ENCODE measurements around the gene ITPRID1. TPM values are rescaled to one million over a fixed set of nuclear protein-coding genes. Genes with fewer than 3 reads are reported as not detected.

The ITPRID1 gene
- total and polyA plus RNA-seq, 10 of the 15 experiments (the other 5 are each of a cell fraction or from before 2014, with no cell fraction given), result 0.06 TPM; not detected in 9

GRCh38 chr7:31702354-31702753, 188.5 kb downstream of the ITPRID1 start:
- RAD21 ChIA-PET (ENCODE audit: unreplicated experiment), result interaction anchor here (1.0 kb wide), 1 partner anchor 259 kb away, joined by 3 read pairs; no protein-coding TSS in a partner anchor
- no peak overlapping the region for H3K9ac ChIP-seq (ENCODE audit: control insufficient read depth, insufficient read depth, low read length)
- BruUV-seq (replicated peaks), result no TSS peak
- H3K27ac ChIP-seq (ENCODE audit: control insufficient read depth, insufficient read depth), result no peak overlapping the region
- FAIRE-seq (no peak), ATAC-seq (peak; percentile 10; the same call in 1 of the 3 replicates), DNase-seq (ENCODE audit: low read depth, low spot score) (no peak)
- no peaks in the 10 kb centered on the region for H3K4me1 ChIP-seq (ENCODE audit: control insufficient read depth, insufficient read depth, low read length)
- H3K79me2 ChIP-seq (ENCODE audit: control insufficient read depth, insufficient read depth, low read length), result no peaks in the 10 kb centered on the region
- H3K27me3 ChIP-seq (replicated peaks in 1 of 2; ENCODE audit: control insufficient read depth in 2 of 2, insufficient read depth in 2 of 2, low read length in 1 of 2), result peaks cover 0 to 3% of the 10 kb centered on the region in 2 experiments; a peak in 1 of 4 replicates
- H3K4me3 ChIP-seq, result no peak overlapping the region
- H3K9me3 ChIP-seq (replicated peaks; ENCODE audit: control insufficient read depth, insufficient read depth, low read length), result no peaks in the 10 kb centered on the region
- WGBS (ENCODE audit: insufficient coverage, insufficient replicate concordance, low lambda C conversion rate, missing lambda C conversion rate), result 0% methylated on average over 3 of the region's 3 CpGs
- intact Hi-C loops (cut with micrococcal nuclease; ENCODE audit: unreplicated experiment), result no loop called here
- H3K36me3 ChIP-seq (ENCODE audit: control insufficient read depth in 2 of 2, insufficient read depth in 2 of 2, low read length in 1 of 2), result no peaks in the 10 kb centered on the region
- CTCF ChIA-PET, result interaction anchor here (0.6 to 4.1 kb wide), 4 partner anchors 8 to 250 kb away, joined by 3 to 12 read pairs (median 4); no protein-coding TSS in a partner anchor
- POLR2A ChIA-PET, result no interaction called here
- H3K4me2 ChIP-seq (ENCODE audit: control insufficient read depth, insufficient read depth), result no peak overlapping the region
- in situ Hi-C loops (cut with MboI), result no loop called here
- H4K20me1 ChIP-seq (ENCODE audit: control insufficient read depth, insufficient read depth), result no peaks in the 10 kb centered on the region
- SMC1A ChIA-PET (ENCODE audit: uncharacterized antibody, unreplicated experiment), result interaction anchor here (1.0 to 2.9 kb wide), 3 partner anchors 14 to 568 kb away, joined by 3 to 10 read pairs (median 3); partner anchors contain the start of gene PPP1R17
- TF ChIP-seq SIN3A (IDR thresholded peaks at IDR 0.05; ENCODE audit: low read depth, low read length), result no peak
- TF ChIP-seq ZNF24 (IDR thresholded peaks at IDR 0.05), result no peak
- no peak for TF ChIP-seq MAX (IDR thresholded peaks at IDR 0.05; ENCODE audit: low read depth, low read length)
- no peak for TF ChIP-seq CREB1 (IDR thresholded peaks at IDR 0.05; ENCODE audit: low read depth)
- TF ChIP-seq NRF1 (conservative IDR thresholded peaks at IDR 0.05; ENCODE audit: low read depth, low read length), result no peak
- H2AFZ ChIP-seq (ENCODE audit: control insufficient read depth, low read depth, low read length), result no peak overlapping the region

GRCh38 chr7:31705377-31705776, 191.5 kb downstream of the ITPRID1 start:
- peak; percentile 83 for ATAC-seq
- DNase-seq (ENCODE audit: low read depth, low spot score), result peak; percentile 37
- ChIA-PET SMC1A (ENCODE audit: uncharacterized antibody, unreplicated experiment) (interaction anchor here (0.7 to 6.8 kb wide), 10 partner anchors 8 to 690 kb away, joined by 3 to 80 read pairs (median 6); no protein-coding TSS in a partner anchor), RAD21 (ENCODE audit: unreplicated experiment) (interaction anchor here (2.7 to 3.9 kb wide), 2 partner anchors 9 to 18 kb away, joined by 13 to 48 read pairs; partner anchors contain the start of gene PPP1R17), CTCF (interaction anchor here (0.7 to 1.9 kb wide), 4 partner anchors 29 to 262 kb away, joined by 3 to 7 read pairs (median 4); no protein-coding TSS in a partner anchor), POLR2A (interaction anchor here (1.5 kb wide), 1 partner anchor 10 kb away, joined by 8 read pairs; no protein-coding TSS in a partner anchor)
- H3K4me1 ChIP-seq (ENCODE audit: control insufficient read depth, insufficient read depth, low read length), result no peaks in the 10 kb centered on the region
- peaks cover 0 to 3% of the 10 kb centered on the region in 2 experiments; a peak in 1 of 4 replicates for H3K27me3 ChIP-seq (replicated peaks in 1 of 2; ENCODE audit: control insufficient read depth in 2 of 2, insufficient read depth in 2 of 2, low read length in 1 of 2)
- intact Hi-C loops (cut with micrococcal nuclease; ENCODE audit: unreplicated experiment) (no loop called here), in situ Hi-C loops (cut with MboI) (no loop called here)
- H3K36me3 ChIP-seq (ENCODE audit: control insufficient read depth in 2 of 2, insufficient read depth in 2 of 2, low read length in 1 of 2), result no peaks in the 10 kb centered on the region
- no peaks in the 10 kb centered on the region for H3K9me3 ChIP-seq (replicated peaks; ENCODE audit: control insufficient read depth, insufficient read depth, low read length)
- H3K9ac ChIP-seq (ENCODE audit: control insufficient read depth, insufficient read depth, low read length), result no peak overlapping the region
- no peak overlapping the region for H3K4me3 ChIP-seq
- FAIRE-seq, result no peak
- H3K27ac ChIP-seq (ENCODE audit: control insufficient read depth, insufficient read depth), result no peak overlapping the region
- H2AFZ ChIP-seq (ENCODE audit: control insufficient read depth, low read depth, low read length), result no peak overlapping the region
- WGBS (ENCODE audit: insufficient coverage, insufficient replicate concordance, low lambda C conversion rate, missing lambda C conversion rate), result 19% methylated on average over 3 of the region's 3 CpGs
- no TSS peak for BruUV-seq (replicated peaks)
- H3K79me2 ChIP-seq (ENCODE audit: control insufficient read depth, insufficient read depth, low read length), result no peaks in the 10 kb centered on the region
- H4K20me1 ChIP-seq (ENCODE audit: control insufficient read depth, insufficient read depth), result no peaks in the 10 kb centered on the region
- no peak overlapping the region for H3K4me2 ChIP-seq (ENCODE audit: control insufficient read depth, insufficient read depth)
- TF ChIP-seq MEF2B (IDR thresholded peaks at IDR 0.05; ENCODE audit: partially characterized antibody, poor library complexity, severe bottlenecking), result no peak
- TF ChIP-seq USF1 (IDR thresholded peaks at IDR 0.05; ENCODE audit: borderline replicate concordance, extremely low read length, insufficient read depth, low read depth, low read length), result no peak
- no peak for TF ChIP-seq TCF3 (IDR thresholded peaks at IDR 0.05; ENCODE audit: borderline replicate concordance, insufficient read depth, low read depth, low read length)
- TF ChIP-seq BMI1 (IDR thresholded peaks at IDR 0.05; ENCODE audit: borderline replicate concordance), result peak; percentile 23; the same call in 1 of the 2 replicates
- 0 out of 2 replicates have a peak, but pooled peaks have one; percentile 31 for TF ChIP-seq RELB (IDR thresholded peaks at IDR 0.05; ENCODE audit: low read depth)
- TF ChIP-seq ATF3 (IDR thresholded peaks at IDR 0.05; ENCODE audit: borderline replicate concordance, extremely low read depth, low read depth, low read length), result no peak
